HG02970 (cell line): ENCODE results near the gene PIEZO1.
"Not testable (repeated sequence)": the region's sequence is repeated elsewhere in the genome, so short reads cannot be mapped to it uniquely, and the experiment has no call there.

Experiments used
- ATAC-seq: cut with Tn5 transposase; IDR thresholded peaks from one replicate; pipeline ENCODE4 v1.9.1; 2021; ENCODE audit warnings: mild to moderate bottlenecking, moderate library complexity, moderate number of reproducible peaks; ENCODE audit not compliant: unreplicated experiment, low FRiP score

The PIEZO1 gene

DNA sequence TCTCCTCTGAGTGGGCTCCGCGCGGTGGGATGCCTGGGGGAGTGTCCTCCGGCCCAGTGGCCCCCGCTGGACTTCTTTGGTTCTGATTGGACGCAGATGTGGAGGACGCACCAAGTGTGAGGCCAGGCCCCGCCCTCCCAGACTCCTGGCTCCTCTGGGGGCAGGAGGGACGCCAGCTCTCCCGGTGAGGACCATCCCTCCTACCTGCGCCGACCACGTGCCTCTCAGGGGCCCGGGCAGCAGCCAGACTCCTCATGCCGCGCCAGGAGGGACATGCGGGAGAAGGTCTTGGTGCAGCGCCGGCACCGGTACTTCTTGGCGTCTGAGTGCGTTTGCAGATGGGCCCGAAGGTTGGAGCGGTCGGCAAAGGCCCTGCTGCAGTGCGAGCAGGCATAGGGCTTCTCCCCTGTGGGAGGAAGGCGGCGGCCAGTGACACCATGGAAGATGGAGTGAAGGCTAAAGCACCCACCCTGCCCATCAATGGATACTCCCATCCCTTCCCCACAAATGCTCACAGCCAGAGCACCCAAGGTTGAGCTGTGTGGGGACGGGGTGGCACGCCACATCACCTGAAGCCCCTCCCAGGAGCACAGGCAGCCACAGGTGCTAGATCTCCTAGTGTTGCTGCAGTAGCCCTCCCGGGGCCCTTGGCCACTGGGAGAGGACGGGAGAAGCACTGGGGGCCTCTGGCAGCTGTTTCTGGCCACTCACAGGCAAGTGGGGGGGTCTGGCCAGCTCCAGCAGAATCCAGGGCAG is 106.6 kb downstream of the PIEZO1 start:
- ATAC-seq: no peak

- no peak for ATAC-seq
These were observed 107.3 kb downstream of the PIEZO1 start for GRCh38 chr16:88677721-88678120.

GRCh38 chr16:88676502-88677242 is 108.3 kb downstream of the PIEZO1 start:
- no peak for ATAC-seq

DNA sequence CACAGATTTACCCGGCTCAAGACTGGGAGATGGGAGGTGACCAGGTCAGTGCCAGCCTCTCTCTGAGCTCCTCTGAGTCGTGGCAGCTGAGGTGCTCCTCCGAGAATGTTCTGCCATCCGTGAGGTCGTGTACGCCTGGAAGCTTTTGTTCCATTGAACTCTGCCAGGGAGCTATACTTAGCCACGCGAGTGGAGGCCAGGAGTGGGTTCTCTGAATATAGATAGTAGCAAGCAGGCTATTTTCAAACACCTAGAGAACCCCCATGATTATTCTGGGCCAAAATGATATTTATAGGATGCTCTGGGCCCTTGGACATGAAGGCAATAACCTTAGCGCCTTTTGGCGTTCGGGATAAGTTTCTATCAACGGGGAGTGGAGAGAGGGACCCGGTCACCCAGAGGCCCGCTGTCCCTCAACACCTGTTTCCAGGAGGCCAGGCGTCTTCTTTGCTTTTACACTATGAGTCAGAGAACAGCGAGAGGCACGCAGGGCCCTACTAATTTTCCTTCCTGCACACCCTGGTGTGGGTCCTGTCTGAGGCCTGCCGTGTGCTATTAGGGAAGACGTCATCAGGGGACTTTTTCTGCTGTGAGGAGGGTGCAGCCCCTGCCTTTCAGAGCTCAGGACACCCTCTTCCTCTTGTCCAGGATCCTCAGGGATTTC is 111.2 kb downstream of the PIEZO1 start:
- no peak for ATAC-seq

DNA sequence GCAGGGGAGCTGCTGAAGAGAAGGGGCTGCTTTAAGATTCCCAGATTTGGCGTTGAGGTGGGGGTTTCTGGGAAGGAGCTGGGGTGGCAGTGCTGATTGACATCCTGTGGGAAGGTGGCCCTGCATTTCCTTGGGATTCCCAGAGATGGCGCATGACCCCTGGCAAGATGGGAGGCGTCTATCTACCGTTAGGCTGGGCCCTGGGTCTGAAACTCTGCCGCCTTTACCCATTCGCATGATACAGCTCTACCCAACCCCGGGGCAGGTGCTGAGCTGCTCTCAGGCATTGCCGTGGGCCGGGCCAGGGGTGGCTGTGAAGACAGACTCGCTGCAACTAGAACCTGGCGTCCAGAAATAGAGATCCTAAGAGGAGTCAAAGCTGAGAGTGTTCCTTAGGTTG is 112.2 kb downstream of the PIEZO1 start:
- ATAC-seq: no peak

DNA sequence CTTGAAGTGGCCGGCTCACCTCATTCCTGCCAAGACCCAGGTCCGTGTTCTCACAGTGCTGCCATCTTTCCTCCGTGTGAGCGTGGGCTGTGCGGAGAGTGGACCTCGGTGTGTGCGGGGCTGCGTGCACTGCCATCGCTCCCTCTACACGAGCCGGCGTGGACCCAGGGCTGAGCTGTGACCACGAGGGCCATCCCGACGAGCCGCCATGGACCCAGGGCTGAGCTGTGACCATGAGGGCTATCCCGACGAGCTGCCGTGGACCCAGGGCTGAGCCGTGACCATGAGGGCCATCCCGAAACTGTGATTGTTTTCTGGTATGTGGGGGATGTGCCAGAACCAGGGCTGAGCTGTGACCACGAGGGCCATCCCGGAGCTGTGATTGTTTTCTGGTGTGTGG is 113.2 kb downstream of the PIEZO1 start:
- ATAC-seq: no peak

DNA sequence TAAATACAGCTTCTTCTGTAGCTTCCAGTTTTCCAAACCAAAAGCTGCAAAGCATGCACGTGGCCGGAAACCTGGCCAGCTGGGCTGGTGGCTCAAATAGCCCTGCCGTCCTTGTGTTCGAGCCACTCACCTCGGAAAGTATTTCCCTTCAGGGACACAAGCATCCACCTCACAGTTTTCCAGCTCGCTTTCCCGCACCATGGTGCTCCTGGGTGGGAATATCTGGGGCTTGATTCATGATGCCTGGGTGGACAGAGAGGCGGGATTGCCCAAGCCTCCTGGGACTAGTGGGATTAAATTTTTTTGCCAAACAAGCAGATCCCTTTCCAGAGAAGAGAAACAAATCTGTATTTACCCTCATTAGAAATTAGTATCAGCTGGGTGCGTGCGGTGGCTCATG is 115.0 kb downstream of the PIEZO1 start:
- ATAC-seq: no peak

DNA sequence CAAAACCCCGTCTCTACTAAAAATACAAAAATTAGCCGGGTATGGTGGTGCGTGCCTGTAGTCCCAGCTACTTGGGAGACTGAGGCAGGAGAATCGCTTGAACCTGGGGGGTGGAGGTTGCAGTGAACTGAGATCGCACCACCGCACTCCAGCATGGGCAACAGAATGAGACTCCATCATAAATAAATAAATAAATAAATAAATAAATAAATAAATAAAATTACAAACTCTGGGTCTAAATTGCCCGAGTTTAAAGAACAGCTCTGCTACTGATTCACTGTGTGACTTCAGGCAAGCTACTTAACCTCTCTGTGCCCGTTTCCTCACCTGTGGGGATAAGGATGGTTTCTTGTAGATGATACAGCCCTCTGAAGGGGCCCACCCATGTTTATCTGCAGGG is 115.5 kb downstream of the PIEZO1 start:
- not testable (repeated sequence) for ATAC-seq

DNA sequence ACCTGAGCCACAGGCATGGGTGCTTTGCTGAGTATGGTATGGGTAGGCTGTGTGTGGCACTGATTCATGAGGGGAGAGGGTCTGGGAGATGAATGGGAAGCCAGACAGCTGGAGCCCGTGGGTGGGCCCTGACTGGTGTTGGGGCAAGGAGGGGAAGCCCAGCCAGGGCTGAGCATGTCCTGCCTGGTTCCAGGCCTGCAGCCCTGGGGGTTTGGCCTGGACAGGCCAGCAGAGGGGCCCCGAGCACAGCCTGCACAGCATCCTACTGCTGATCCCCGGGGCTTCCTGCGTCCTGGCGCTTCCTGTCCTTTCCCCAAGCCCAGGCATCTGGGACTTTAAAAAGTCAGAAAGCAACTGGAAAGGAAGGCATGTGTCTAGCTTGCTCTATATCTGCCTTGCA is 117.6 kb downstream of the PIEZO1 start:
- no peak for ATAC-seq

- no peak for ATAC-seq
These were observed 119.5 kb downstream of the PIEZO1 start for GRCh38 chr16:88665570-88665969.
